NCI-H2107 treated with DMSO at 0.1 percent for 48 hours (cell line): ENCODE measurements around the gene SNX8.
"Not testable (repeated sequence)": the region's sequence is repeated elsewhere in the genome, so short reads cannot be mapped to it uniquely, and the experiment has no call there.

ENCODE experiments used
- DNase-seq: peaks from one replicate; lab custom pipeline; 2025; ENCODE audit not compliant: unreplicated experiment; lab: John Stamatoyannopoulos, UW

Gene SNX8

GRCh38 chr7:2295936-2296620 is 18.2 kb downstream of the SNX8 start:
- DNase-seq, result no peak

GRCh38 chr7:2290877-2291276 is 23.4 kb downstream of the SNX8 start:
- no peak for DNase-seq

- no peak for DNase-seq
These were observed 24.6 kb downstream of the SNX8 start for GRCh38 chr7:2289621-2290020.

- no peak for DNase-seq
These were observed 25.1 kb downstream of the SNX8 start for GRCh38 chr7:2289111-2289586.

GRCh38 chr7:2288503-2288902 is 25.7 kb downstream of the SNX8 start:
- no peak for DNase-seq

GRCh38 chr7:2287745-2288144 is 26.5 kb downstream of the SNX8 start:
- no peak for DNase-seq

GRCh38 chr7:2283074-2283473 is 31.2 kb downstream of the SNX8 start:
- no peak for DNase-seq

GRCh38 chr7:2282185-2282751 is 32.0 kb downstream of the SNX8 start:
- DNase-seq, result no peak

- no peak for DNase-seq
These were observed 32.7 kb downstream of the SNX8 start for GRCh38 chr7:2281541-2281940.

GRCh38 chr7:2280424-2280823 is 33.8 kb downstream of the SNX8 start:
- DNase-seq, result no peak

- no peak for DNase-seq
These were observed 34.3 kb downstream of the SNX8 start for GRCh38 chr7:2279896-2280295.

GRCh38 chr7:2278026-2278425 is 36.2 kb downstream of the SNX8 start:
- no peak for DNase-seq

GRCh38 chr7:2276107-2276506 is 38.1 kb downstream of the SNX8 start:
- DNase-seq, result no peak

- no peak for DNase-seq
These were observed 39.1 kb downstream of the SNX8 start for GRCh38 chr7:2275101-2275500.

GRCh38 chr7:2274666-2275065 is 39.6 kb downstream of the SNX8 start:
- DNase-seq, result no peak

- no peak for DNase-seq
These were observed 40.4 kb downstream of the SNX8 start for GRCh38 chr7:2273866-2274265.

GRCh38 chr7:2272031-2272430 is 42.2 kb downstream of the SNX8 start:
- DNase-seq, result no peak

GRCh38 chr7:2271273-2272026 is 42.8 kb downstream of the SNX8 start:
- no peak for DNase-seq

GRCh38 chr7:2270495-2270894 is 43.7 kb downstream of the SNX8 start:
- no peak for DNase-seq

GRCh38 chr7:2269991-2270460 is 44.2 kb downstream of the SNX8 start:
- no peak for DNase-seq

GRCh38 chr7:2269089-2269990 is 44.9 kb downstream of the SNX8 start:
- DNase-seq, result not testable (repeated sequence)
